ENCODE data around the gene GGT5.
"Not testable (repeated sequence)": the region's sequence is repeated elsewhere in the genome, so short reads cannot be mapped to it uniquely, and the experiment has no call there.

GRCh38 chr22:24259459-24259858 is 14.6 kb upstream of the GGT5 start:
- TF ChIP-seq ZFX (IDR thresholded peaks at IDR 0.05; ENCODE audit: borderline replicate concordance): not testable (repeated sequence)
- TF ChIP-seq, protein P1, sequence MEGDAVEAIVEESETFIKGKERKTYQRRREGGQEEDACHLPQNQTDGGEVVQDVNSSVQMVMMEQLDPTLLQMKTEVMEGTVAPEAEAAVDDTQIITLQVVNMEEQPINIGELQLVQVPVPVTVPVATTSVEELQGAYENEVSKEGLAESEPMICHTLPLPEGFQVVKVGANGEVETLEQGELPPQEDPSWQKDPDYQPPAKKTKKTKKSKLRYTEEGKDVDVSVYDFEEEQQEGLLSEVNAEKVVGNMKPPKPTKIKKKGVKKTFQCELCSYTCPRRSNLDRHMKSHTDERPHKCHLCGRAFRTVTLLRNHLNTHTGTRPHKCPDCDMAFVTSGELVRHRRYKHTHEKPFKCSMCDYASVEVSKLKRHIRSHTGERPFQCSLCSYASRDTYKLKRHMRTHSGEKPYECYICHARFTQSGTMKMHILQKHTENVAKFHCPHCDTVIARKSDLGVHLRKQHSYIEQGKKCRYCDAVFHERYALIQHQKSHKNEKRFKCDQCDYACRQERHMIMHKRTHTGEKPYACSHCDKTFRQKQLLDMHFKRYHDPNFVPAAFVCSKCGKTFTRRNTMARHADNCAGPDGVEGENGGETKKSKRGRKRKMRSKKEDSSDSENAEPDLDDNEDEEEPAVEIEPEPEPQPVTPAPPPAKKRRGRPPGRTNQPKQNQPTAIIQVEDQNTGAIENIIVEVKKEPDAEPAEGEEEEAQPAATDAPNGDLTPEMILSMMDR (IDR thresholded peaks at IDR 0.05): not testable (repeated sequence)

All from 22Rv1 (cell line).